GM18502 (cell line): Measurements from ENCODE around the gene PCBP4.
A peak's percentile ranks its signal among the peaks of the same experiment; 100 is the strongest.
"Not testable (repeated sequence)": the region's sequence is repeated elsewhere in the genome, so short reads cannot be mapped to it uniquely, and the experiment has no call there.

ENCODE experiments used
- ATAC-seq: cut with Tn5 transposase; IDR thresholded peaks from one replicate; pipeline ENCODE4 v1.9.1; 2021; ENCODE audit warnings: mild to moderate bottlenecking; ENCODE audit not compliant: unreplicated experiment, poor library complexity

The PCBP4 gene

GRCh38 chr3:51995346-51996163 is 28.3 kb upstream of the PCBP4 start, which contains the start of gene RPL29:
TSS of gene RPL29 (minus strand) at chr3:51995895. CDS start at chr3:51995461, 434 bp downstream.
- peak; percentile 81 for ATAC-seq

- no peak for ATAC-seq
These were observed 27.3 kb upstream of the PCBP4 start for GRCh38 chr3:51994530-51994929.

- ATAC-seq: not testable (repeated sequence)
These were observed 26.4 kb upstream of the PCBP4 start for GRCh38 chr3:51993657-51994056.

GRCh38 chr3:51992017-51992682 is 24.9 kb upstream of the PCBP4 start:
- ATAC-seq: no peak

GRCh38 chr3:51990501-51990971 is 23.3 kb upstream of the PCBP4 start:
- ATAC-seq: not testable (repeated sequence)

- no peak for ATAC-seq
These were observed 21.3 kb upstream of the PCBP4 start for GRCh38 chr3:51988286-51989146.

GRCh38 chr3:51987568-51987967 is 20.3 kb upstream of the PCBP4 start:
- ATAC-seq: no peak

GRCh38 chr3:51986010-51986947 is 19.0 kb upstream of the PCBP4 start:
- ATAC-seq: no peak

- ATAC-seq: no peak
These were observed 17.8 kb upstream of the PCBP4 start for GRCh38 chr3:51985063-51985462.

GRCh38 chr3:51984269-51984647 is 17.0 kb upstream of the PCBP4 start:
- ATAC-seq: no peak

- no peak for ATAC-seq
These were observed 16.5 kb upstream of the PCBP4 start for GRCh38 chr3:51983578-51984268.

- ATAC-seq: peak; percentile 74
These were observed 15.8 kb upstream of the PCBP4 start, which contains the start of gene ACY1 for GRCh38 chr3:51982838-51983577. TSS of gene ACY1 (plus strand) at chr3:51983535. CDS start at chr3:51984065, 530 bp downstream.

GRCh38 chr3:51982352-51982837 is 15.1 kb upstream of the PCBP4 start:
- peak; percentile 52 for ATAC-seq

GRCh38 chr3:51980253-51980652 is 13.0 kb upstream of the PCBP4 start:
- no peak for ATAC-seq

- no peak for ATAC-seq
These were observed 10.9 kb upstream of the PCBP4 start for GRCh38 chr3:51978143-51978502.

GRCh38 chr3:51977446-51978142 is 10.3 kb upstream of the PCBP4 start:
- ATAC-seq: no peak

GRCh38 chr3:51975852-51976549 is 8.7 kb upstream of the PCBP4 start:
- ATAC-seq: no peak
